Cardiac muscle cell (in vitro differentiated cells and primary cell): ENCODE measurements around the gene KRIT1. TPM values are rescaled to one million over a fixed set of nuclear protein-coding genes. Genes with fewer than 3 reads are reported as not detected.
"Not testable (repeated sequence)": the region's sequence is repeated elsewhere in the genome, so short reads cannot be mapped to it uniquely, and the experiment has no call there.

ENCODE experiments used
- DNase-seq, 2 donors: peaks; one replicate each; pipeline versions ENCODE4 v3.0.0 to v3.0.0-alpha.2; 2010 to 2017; ENCODE audit warnings: low read depth in 1 of 2, low spot score in 1 of 2
- H3K27ac ChIP-seq: fragments of 200-600 bp; sonication (generic); 2 replicates; pipeline ENCODE4 v1.5.1; 2016
- H3K27me3 ChIP-seq: fragments of 200-600 bp; sonication (generic); 2 replicates; pipeline ENCODE4 v1.6.0; 2016; ENCODE audit warnings: control low read depth
- H3K36me3 ChIP-seq: fragments of 200-600 bp; sonication (generic); 2 replicates; pipeline ENCODE4 v1.5.1; 2016; ENCODE audit warnings: control low read depth
- H3K4me1 ChIP-seq: fragments of 200-600 bp; sonication (generic); 2 replicates; pipeline ENCODE4 v1.8.1; 2017; ENCODE audit warnings: low read depth, mild to moderate bottlenecking, mixed run types
- H3K4me3 ChIP-seq: fragments of 200-600 bp; sonication (generic); 2 replicates; pipeline ENCODE4 v1.5.1; 2016; ENCODE audit warnings: mild to moderate bottlenecking
- H3K9me3 ChIP-seq: fragments of 200-600 bp; sonication (generic); 2 replicates; pipeline ENCODE4 v1.5.1; 2017; ENCODE audit warnings: low read depth, mild to moderate bottlenecking, control low read depth
- CTCF ChIP-seq: IDR thresholded peaks from 2 replicates; pipeline ENCODE4 v1.5.1; 2012; ENCODE audit warnings: low read depth, mild to moderate bottlenecking, low read length
- polyA plus RNA-seq: library from polyadenylated mRNA; unstranded; fragments of >200 nt; fragmentation: Nextera tagmentation; extraction: Ambion mirVana; gene quantifications from 2 replicates; pipeline ENCODE4 v1.2.1, GENCODE V29; 2016
- total RNA-seq: library from RNA; depleted of rRNA; stranded (reverse); fragments of >200 nt; gene quantifications from 2 replicates; pipeline ENCODE4 v1.2.3, GENCODE V29; 2016

The KRIT1 gene
- total and polyA plus RNA-seq, 2 experiments from 2014 or later = 29.0 to 73.4 TPM

GRCh38 chr7:92192326-92192725 is 53.4 kb downstream of the KRIT1 start:
- Histone ChIP-seq H3K4me1 (no peaks in the 10 kb centered on the region), H3K4me3 (no peak overlapping the region), H3K27me3 (no peaks in the 10 kb centered on the region), H3K36me3 (peaks cover 3% of the 10 kb centered on the region), H3K27ac (no peak overlapping the region), H3K9me3 (no peaks in the 10 kb centered on the region)
- no peak for DNase-seq
- TF ChIP-seq CTCF = no peak

- H3K27me3 ChIP-seq, H3K27ac ChIP-seq, H3K4me3 ChIP-seq, DNase-seq, H3K36me3 ChIP-seq, H3K4me1 ChIP-seq, H3K9me3 ChIP-seq: not testable (repeated sequence)
Measured at GRCh38 chr7:92189246-92189645, 56.5 kb downstream of the KRIT1 start.

GRCh38 chr7:92184294-92184693 is 61.4 kb downstream of the KRIT1 start:
- H3K27me3 ChIP-seq, H3K4me3 ChIP-seq, H3K9me3 ChIP-seq, H3K36me3 ChIP-seq, H3K4me1 ChIP-seq, DNase-seq, H3K27ac ChIP-seq: not testable (repeated sequence)

- H3K36me3 ChIP-seq = no peaks in the 10 kb centered on the region
- H3K9me3 ChIP-seq = no peaks in the 10 kb centered on the region
- H3K4me1 ChIP-seq = no peaks in the 10 kb centered on the region
- no peaks in the 10 kb centered on the region for H3K27me3 ChIP-seq
- H3K4me3 ChIP-seq = no peak within 1 kb of the TSS
- no peak within 1 kb of the TSS for H3K27ac ChIP-seq
- peak; percentile 80 to 93 for DNase-seq
- TF ChIP-seq CTCF = peak; percentile 97
Measured at GRCh38 chr7:92178928-92179924, 66.5 kb downstream of the KRIT1 start, which contains the start of gene LRRD1. LRRD1 (minus strand) TSS chr7:92179142; CDS start chr7:92165202, 13,940 bp downstream.

GRCh38 chr7:92177362-92177761 is 68.4 kb downstream of the KRIT1 start:
- H3K4me3 ChIP-seq = no peak overlapping the region
- H3K9me3 ChIP-seq = no peaks in the 10 kb centered on the region
- no peaks in the 10 kb centered on the region for H3K4me1 ChIP-seq
- no peak for TF ChIP-seq CTCF
- no peak overlapping the region for H3K27ac ChIP-seq
- peak in 1 of 2 donors; percentile 24 for DNase-seq
- H3K36me3 ChIP-seq = no peaks in the 10 kb centered on the region
- no peaks in the 10 kb centered on the region for H3K27me3 ChIP-seq

- H3K27me3 ChIP-seq, DNase-seq, H3K4me1 ChIP-seq, H3K27ac ChIP-seq, H3K4me3 ChIP-seq, H3K9me3 ChIP-seq, H3K36me3 ChIP-seq: not testable (repeated sequence)
Measured at GRCh38 chr7:92169529-92169928, 76.2 kb downstream of the KRIT1 start.

- peak in 1 of 2 donors; percentile 2 for DNase-seq
- H3K36me3 ChIP-seq = no peaks in the 10 kb centered on the region
- no peak for TF ChIP-seq CTCF
- no peaks in the 10 kb centered on the region for H3K9me3 ChIP-seq
- no peaks in the 10 kb centered on the region for H3K27me3 ChIP-seq
- H3K4me1 ChIP-seq = no peaks in the 10 kb centered on the region
- no peak overlapping the region for H3K4me3 ChIP-seq
- H3K27ac ChIP-seq = no peak overlapping the region
Measured at GRCh38 chr7:92161271-92161670, 84.4 kb downstream of the KRIT1 start.
